GM12865 (cell line): ENCODE data around the gene GLMN.
A peak's percentile ranks its signal among the peaks of the same experiment; 100 is the strongest.

Source experiments
- DNase-seq: peaks from one replicate; pipeline ENCODE4 v3.0.0; 2010; ENCODE audit warnings: low read depth
- H3K4me3 ChIP-seq: 2 replicates; pipeline ENCODE4 v1.5.1; 2011; ENCODE audit warnings: mild to moderate bottlenecking, low read depth, low read length, control low read depth
- TF ChIP-seq, protein P1 (sequence below): IDR thresholded peaks from 2 replicates; pipeline ENCODE4 v1.5.1; 2011; ENCODE audit warnings: low read length, control low read depth, low read depth, inconsistent platforms; ENCODE audit not compliant: insufficient read depth; ENCODE audit errors: missing control alignments

Gene GLMN

DNA sequence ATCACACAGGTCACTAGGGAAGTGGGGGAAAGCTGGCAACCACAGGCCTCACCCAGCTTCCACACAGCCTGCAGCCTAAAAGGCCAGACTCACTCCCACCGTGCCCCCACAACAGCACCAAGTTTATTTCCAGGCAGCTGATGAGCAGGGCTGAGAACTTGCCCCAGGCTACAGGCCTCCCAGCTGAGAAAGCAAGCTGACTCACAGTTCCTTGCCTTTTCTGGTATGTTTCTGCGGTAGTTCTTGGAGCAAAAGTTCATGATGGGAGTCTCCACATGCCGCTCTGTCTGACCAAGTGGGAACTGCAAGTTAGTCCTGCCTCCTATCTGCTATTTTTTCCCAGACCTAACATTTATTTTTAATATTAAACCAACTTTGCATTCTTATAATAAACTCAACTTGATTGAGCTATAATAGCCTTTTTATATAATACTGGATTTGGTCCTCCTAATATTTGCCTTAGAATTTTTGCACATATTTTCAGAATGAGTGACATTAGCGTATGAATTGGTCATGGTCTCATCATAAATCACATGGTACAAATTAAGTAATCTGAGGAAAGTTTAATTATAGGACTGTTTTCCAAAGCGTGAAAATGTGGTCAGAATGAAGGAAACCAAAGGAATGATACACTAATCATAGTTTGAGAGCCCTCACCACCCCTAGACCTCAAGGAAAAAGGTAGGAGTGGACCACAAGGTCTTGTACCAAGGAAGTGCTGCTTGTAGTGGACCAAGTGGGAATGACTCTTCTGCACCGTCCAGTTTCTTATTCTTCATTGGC lies 30.8 kb upstream of the GLMN start:
- H3K4me3 ChIP-seq: no peak overlapping the region
- no peak for DNase-seq
- TF ChIP-seq, protein P1, sequence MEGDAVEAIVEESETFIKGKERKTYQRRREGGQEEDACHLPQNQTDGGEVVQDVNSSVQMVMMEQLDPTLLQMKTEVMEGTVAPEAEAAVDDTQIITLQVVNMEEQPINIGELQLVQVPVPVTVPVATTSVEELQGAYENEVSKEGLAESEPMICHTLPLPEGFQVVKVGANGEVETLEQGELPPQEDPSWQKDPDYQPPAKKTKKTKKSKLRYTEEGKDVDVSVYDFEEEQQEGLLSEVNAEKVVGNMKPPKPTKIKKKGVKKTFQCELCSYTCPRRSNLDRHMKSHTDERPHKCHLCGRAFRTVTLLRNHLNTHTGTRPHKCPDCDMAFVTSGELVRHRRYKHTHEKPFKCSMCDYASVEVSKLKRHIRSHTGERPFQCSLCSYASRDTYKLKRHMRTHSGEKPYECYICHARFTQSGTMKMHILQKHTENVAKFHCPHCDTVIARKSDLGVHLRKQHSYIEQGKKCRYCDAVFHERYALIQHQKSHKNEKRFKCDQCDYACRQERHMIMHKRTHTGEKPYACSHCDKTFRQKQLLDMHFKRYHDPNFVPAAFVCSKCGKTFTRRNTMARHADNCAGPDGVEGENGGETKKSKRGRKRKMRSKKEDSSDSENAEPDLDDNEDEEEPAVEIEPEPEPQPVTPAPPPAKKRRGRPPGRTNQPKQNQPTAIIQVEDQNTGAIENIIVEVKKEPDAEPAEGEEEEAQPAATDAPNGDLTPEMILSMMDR: no peak

DNA sequence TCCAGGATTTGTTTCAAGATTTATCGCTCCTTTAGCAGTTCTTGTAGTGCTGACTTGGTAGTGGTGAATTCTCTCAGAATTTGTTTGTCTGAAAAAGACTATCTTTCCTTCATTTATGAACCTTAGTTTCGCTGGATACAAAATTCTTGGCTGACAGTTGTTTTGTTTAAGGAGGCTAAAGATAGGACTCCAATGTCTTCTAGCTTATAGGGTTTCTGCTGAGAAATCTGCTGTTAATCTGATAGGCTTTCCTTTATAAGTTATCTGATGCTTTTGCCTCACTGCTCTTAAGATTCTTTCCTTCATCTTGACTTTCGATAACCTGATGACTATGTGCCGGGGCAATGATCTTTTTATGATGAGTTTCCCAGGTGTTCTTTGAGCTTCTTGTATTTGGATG lies 29.0 kb upstream of the GLMN start:
- no peak for DNase-seq
- TF ChIP-seq, protein P1: no peak
- H3K4me3 ChIP-seq: no peak overlapping the region

DNA sequence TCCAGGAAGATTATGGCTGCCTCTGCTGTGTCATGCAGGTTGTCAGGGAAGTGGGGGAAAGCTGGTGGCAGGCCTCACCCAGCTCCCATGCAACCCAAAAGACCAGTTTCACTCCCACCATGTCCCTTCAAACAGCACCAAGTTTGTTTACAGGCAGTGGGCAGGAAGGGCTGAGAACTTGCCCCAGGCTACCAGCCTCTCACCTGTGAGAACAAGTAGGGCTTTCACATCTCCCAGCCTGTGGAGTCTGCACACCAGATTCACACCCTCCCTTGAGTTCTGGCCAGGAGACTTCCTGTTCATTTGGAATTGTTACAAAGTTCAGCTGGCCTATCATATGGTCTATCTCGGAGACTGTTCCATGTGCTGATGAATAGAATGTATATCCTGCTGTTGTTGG lies 27.9 kb upstream of the GLMN start:
- H3K4me3 ChIP-seq: no peak overlapping the region
- DNase-seq: no peak
- TF ChIP-seq, protein P1: no peak

DNA sequence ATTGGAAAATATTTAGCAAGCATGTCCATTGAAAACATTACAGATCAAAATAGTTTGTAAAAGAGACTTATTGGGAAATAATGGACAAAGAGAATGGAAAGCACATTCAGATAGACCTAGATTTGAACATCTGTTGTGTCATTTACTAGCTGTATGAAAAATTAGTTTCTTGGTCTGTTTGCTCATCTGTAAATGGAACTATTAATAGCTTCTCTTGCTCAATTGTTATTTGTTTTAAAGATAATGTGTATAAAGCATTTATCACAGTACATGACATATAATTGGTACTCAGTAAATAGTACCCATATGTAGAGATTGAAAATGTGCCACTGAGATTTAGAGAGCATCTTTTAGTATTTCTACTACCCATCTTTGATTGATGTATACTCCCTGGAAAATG lies 26.0 kb upstream of the GLMN start:
- no peak for DNase-seq
- H3K4me3 ChIP-seq: no peak overlapping the region
- TF ChIP-seq, protein P1: no peak

DNA sequence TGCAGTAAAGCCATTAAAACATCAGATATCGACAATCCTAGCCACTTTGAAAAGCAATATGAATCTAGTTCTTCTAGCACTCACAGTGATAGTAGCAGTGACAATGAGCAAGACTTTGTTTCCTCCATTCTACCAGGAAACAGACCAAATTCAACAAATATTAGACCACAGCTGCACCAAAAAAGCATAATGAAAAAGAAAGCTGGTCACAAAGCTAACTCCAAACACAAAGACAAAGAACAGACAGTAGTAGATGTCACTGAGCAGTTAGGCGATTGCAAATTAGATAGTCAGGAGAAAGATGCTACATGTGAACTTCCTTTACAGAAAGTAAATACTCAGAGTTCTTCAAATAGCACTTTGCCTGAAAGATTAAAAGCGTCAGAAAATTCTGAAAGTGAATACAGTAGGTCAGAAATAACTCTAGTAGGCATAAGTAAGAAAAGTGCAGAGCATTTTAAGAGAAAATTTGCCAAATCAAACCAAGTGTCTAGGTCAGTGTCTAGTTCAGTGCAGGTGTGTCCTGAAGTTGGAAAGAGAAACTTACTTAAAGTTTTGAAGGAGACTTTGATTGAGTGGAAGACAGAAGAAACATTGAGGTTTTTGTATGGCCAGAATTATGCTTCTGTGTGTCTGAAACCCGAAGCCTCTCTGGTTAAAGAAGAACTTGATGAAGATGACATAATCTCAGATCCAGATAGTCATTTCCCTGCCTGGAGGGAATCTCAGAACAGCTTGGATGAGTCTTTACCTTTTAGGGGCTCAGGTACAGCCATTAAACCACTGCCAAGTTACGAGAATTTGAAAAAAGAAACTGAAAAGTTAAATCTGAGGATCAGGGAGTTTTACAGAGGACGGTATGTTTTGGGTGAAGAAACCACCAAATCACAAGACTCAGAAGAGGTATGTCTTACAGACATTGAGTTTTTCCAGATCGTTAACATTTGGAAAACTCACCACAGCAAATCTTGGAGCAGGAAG lies 25.0 kb upstream of the GLMN start:
- no peak overlapping the region for H3K4me3 ChIP-seq
- DNase-seq: no peak
- TF ChIP-seq, protein P1: no peak

DNA sequence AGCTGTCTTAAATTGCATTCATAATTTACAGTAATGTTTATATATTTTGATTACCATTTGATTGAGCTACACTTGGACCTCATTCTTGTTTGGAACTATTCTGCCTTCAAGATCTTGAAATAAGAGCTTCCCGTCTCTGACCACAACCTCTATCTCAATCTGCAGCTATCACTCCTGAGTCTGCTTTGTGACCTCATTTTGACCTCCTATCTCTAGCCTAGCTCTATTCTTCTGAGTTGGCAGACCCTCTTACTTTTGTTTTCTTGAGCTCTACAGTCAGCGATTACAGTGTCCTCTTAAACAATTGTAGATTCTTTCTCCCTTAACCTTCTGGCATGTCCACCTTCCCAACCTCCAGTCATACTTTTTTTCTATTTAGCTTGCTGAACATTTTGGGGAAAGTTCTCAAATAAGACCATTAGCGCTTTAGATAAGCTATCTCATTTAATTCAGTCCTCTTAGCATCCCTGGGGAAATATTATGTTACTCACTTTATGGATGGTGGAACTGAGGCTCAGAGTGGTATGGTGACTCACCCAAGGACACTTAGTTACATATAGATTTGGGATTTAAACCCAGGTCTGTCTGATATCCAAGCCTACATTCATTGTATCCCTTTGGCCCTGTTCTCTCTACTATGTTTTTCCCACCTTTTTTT lies 19.2 kb upstream of the GLMN start:
- DNase-seq: peak; percentile 23
- no peak overlapping the region for H3K4me3 ChIP-seq
- TF ChIP-seq, protein P1: no peak
